Measurements from ENCODE around the gene PANK3.

The PANK3 gene

GRCh38 chr5:168525856-168526255 is 53.3 kb downstream of the PANK3 start:
- no peaks in the 10 kb centered on the region for H3K36me3 ChIP-seq (replicated peaks; ENCODE audit: insufficient read depth, low read length)
- TF ChIP-seq CTCF (IDR thresholded peaks at IDR 0.05; ENCODE audit: low read length) (no peak), EZH2phosphoT487 (IDR thresholded peaks at IDR 0.05; ENCODE audit: low read length) (no peak), EZH2 (optimal IDR thresholded peaks at IDR 0.05; ENCODE audit: low read depth, low read length) (no peak)
- H3F3A ChIP-seq (ENCODE audit: insufficient read depth, low read length) = no peaks in the 10 kb centered on the region
- H3K9me3 ChIP-seq (replicated peaks; ENCODE audit: insufficient read depth, low read length) = no peaks in the 10 kb centered on the region
- no peak overlapping the region for H3K9ac ChIP-seq (ENCODE audit: low read length)
- H3K4me2 ChIP-seq (ENCODE audit: low read depth, low read length) = no peak overlapping the region
- no peaks in the 10 kb centered on the region for H3K27me3 ChIP-seq (replicated peaks; ENCODE audit: insufficient read depth, low read length)
- H3K9me2 ChIP-seq (replicated peaks; ENCODE audit: insufficient read depth, low read length) = no peaks in the 10 kb centered on the region
- no peaks in the 10 kb centered on the region for H3K79me2 ChIP-seq (ENCODE audit: low read length)
- no peaks in the 10 kb centered on the region for H3K4me1 ChIP-seq (ENCODE audit: low read length)
- H3K4me3 ChIP-seq (ENCODE audit: low read length) = no peak overlapping the region
- DNase-seq = no peak
- no peak overlapping the region for H2AFZ ChIP-seq (ENCODE audit: low read length)
- no peaks in the 10 kb centered on the region for H4K20me1 ChIP-seq (ENCODE audit: insufficient read depth, low read length)
- H3K27ac ChIP-seq (ENCODE audit: low read length) = no peak overlapping the region

- DNase-seq = no peak
- H3K36me3 ChIP-seq (replicated peaks; ENCODE audit: insufficient read depth, low read length) = peaks cover 36% of the 10 kb centered on the region
- no peaks in the 10 kb centered on the region for H3K4me1 ChIP-seq (ENCODE audit: low read length)
- no peaks in the 10 kb centered on the region for H3K27me3 ChIP-seq (replicated peaks; ENCODE audit: insufficient read depth, low read length)
- H3K9ac ChIP-seq (ENCODE audit: low read length) = no peak overlapping the region
- no peaks in the 10 kb centered on the region for H3K9me3 ChIP-seq (replicated peaks; ENCODE audit: insufficient read depth, low read length)
- H3K4me3 ChIP-seq (ENCODE audit: low read length) = no peak overlapping the region
- no peaks in the 10 kb centered on the region for H3F3A ChIP-seq (ENCODE audit: insufficient read depth, low read length)
- no peak overlapping the region for H2AFZ ChIP-seq (ENCODE audit: low read length)
- H3K79me2 ChIP-seq (ENCODE audit: low read length) = no peaks in the 10 kb centered on the region
- TF ChIP-seq EZH2phosphoT487 (IDR thresholded peaks at IDR 0.05; ENCODE audit: low read length) = no peak
- TF ChIP-seq CTCF (IDR thresholded peaks at IDR 0.05; ENCODE audit: low read length) = no peak
- no peak for TF ChIP-seq EZH2 (optimal IDR thresholded peaks at IDR 0.05; ENCODE audit: low read depth, low read length)
- no peak overlapping the region for H3K27ac ChIP-seq (ENCODE audit: low read length)
- no peaks in the 10 kb centered on the region for H4K20me1 ChIP-seq (ENCODE audit: insufficient read depth, low read length)
- no peaks in the 10 kb centered on the region for H3K9me2 ChIP-seq (replicated peaks; ENCODE audit: insufficient read depth, low read length)
- no peak overlapping the region for H3K4me2 ChIP-seq (ENCODE audit: low read depth, low read length)
These were observed 65.2 kb downstream of the PANK3 start for GRCh38 chr5:168513861-168514428.

- no peaks in the 10 kb centered on the region for H4K20me1 ChIP-seq (ENCODE audit: insufficient read depth, low read length)
- H3K36me3 ChIP-seq (replicated peaks; ENCODE audit: insufficient read depth, low read length) = peaks cover 2% of the 10 kb centered on the region; the same call in 1 of the 2 replicates
- peaks cover 2% of the 10 kb centered on the region; the same call in 1 of the 2 replicates for H3K79me2 ChIP-seq (ENCODE audit: low read length)
- no peak overlapping the region for H3K27ac ChIP-seq (ENCODE audit: low read length)
- H3K4me2 ChIP-seq (ENCODE audit: low read depth, low read length) = no peak overlapping the region
- no peak overlapping the region for H2AFZ ChIP-seq (ENCODE audit: low read length)
- no peaks in the 10 kb centered on the region for H3K4me1 ChIP-seq (ENCODE audit: low read length)
- no peaks in the 10 kb centered on the region for H3K9me2 ChIP-seq (replicated peaks; ENCODE audit: insufficient read depth, low read length)
- DNase-seq = no peak
- H3K9ac ChIP-seq (ENCODE audit: low read length) = no peak overlapping the region
- H3K4me3 ChIP-seq (ENCODE audit: low read length) = no peak overlapping the region
- no peaks in the 10 kb centered on the region for H3F3A ChIP-seq (ENCODE audit: insufficient read depth, low read length)
- H3K9me3 ChIP-seq (replicated peaks; ENCODE audit: insufficient read depth, low read length) = no peaks in the 10 kb centered on the region
- no peaks in the 10 kb centered on the region for H3K27me3 ChIP-seq (replicated peaks; ENCODE audit: insufficient read depth, low read length)
- TF ChIP-seq EZH2 (optimal IDR thresholded peaks at IDR 0.05; ENCODE audit: low read depth, low read length) = no peak
- no peak for TF ChIP-seq EZH2phosphoT487 (IDR thresholded peaks at IDR 0.05; ENCODE audit: low read length)
- TF ChIP-seq CTCF (IDR thresholded peaks at IDR 0.05; ENCODE audit: low read length) = no peak
These were observed 76.5 kb downstream of the PANK3 start for GRCh38 chr5:168502563-168503237.

Measured in MM.1S (cell line).